ENCODE data around the gene C8G. TPM values are rescaled to one million over a fixed set of nuclear protein-coding genes. Genes with fewer than 3 reads are reported as not detected.

Gene C8G
- total and polyA plus RNA-seq, 9 of the 15 experiments (the other 6 are each of a cell fraction or from before 2014, with no cell fraction given): 0.35 to 5.9 (median 2.7) TPM; not detected in 2

DNA sequence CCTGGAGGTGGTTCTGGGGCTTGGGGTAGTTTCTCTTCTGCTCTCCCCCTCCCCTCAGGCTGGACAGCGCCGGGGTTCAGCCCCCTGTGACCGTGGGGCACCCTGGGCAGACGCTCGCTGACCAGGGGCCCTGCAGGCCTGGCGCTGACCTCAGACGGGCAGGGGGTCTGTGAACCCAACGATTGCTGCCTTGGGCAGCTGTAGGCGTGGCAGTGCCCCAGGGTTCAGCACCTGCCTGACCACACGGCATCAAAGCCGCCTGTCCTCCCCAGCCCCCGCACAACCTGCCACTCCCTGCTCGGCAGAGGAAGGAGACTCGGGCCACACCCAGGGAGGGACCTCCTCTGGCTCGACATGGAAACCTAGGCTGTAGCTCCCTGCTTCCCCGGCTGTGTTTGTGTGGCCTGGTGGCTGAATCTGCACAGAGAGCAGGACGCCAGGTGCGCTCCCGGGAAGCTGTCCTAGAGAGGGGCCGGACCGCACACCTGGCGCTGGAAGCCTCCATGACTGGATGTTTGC is 19.2 kb downstream of the C8G start (continued):
- TF ChIP-seq CHD7 (IDR thresholded peaks at IDR 0.05; ENCODE audit: low read depth, low read length) (no peak), NR4A1 (CRISPR knock-in tag; IDR thresholded peaks at IDR 0.05) (no peak), NR4A1 (tag; IDR thresholded peaks at IDR 0.05) (no peak), SRSF9 (IDR thresholded peaks at IDR 0.05; ENCODE audit: borderline replicate concordance, low read depth, low read length) (no peak), LEF1 (IDR thresholded peaks at IDR 0.05) (peak; percentile 40; the same call in 1 of the 2 replicates), CSDE1 (IDR thresholded peaks at IDR 0.05) (no peak), BCOR (IDR thresholded peaks at IDR 0.05) (no peak), ZNF407 (IDR thresholded peaks at IDR 0.05; ENCODE audit: low read depth) (no peak), ESRRB (CRISPR knock-in tag; IDR thresholded peaks at IDR 0.05; ENCODE audit: borderline replicate concordance) (no peak)
